HG02623 (cell line): ENCODE measurements around the gene ZNF625.

Experiments
- ATAC-seq: cut with Tn5 transposase; IDR thresholded peaks from one replicate; pipeline ENCODE4 v1.9.1; 2021; ENCODE audit warnings: moderate library complexity; ENCODE audit not compliant: unreplicated experiment

The ZNF625 gene

DNA sequence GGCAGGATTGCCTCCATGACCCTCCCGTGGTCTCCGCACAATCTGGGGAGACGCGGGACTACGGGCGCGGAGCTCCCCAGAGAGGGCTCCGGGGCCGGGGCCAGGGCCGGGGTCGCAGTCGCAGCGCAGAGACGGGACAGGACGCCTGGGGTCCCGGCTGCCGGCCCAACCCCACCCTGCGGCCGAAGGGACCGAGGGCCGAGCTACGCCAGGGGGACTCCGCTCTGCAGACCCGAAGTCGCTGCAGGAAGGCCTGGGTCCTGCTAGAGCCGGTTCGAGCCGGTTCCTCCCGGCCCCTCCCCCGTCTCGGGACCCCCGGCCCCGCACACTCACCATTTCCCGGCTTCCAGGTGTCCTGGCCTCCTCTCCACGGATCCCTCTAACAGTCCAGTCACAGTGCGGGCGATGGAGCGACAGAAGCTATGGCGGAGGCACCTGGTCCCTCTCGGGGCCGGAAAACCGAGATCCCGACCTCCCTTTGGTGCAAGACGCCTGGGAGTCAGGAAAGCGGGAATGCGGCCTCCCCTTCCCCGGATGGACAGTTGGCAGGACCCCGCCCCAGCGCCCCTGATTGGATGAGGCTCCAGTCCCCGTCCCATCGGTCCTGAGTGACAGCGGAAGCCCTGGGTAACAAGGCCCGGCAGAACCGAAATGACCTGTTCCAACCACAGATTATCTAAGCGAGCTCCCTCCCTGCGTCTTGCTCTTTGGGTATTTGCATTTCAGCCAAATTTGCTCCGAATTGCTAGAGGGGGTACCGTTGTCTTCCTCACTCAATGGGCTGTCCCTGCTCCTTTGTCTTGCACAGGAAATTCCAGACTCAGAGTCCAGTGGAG is at the start of gene ZNF625:
Gene ZNF625, minus strand, starts transcription at position 512 of the 836 bp plus-strand sequence. Its CDS starts 176 bp downstream, at position 336.
- no peak for ATAC-seq

DNA sequence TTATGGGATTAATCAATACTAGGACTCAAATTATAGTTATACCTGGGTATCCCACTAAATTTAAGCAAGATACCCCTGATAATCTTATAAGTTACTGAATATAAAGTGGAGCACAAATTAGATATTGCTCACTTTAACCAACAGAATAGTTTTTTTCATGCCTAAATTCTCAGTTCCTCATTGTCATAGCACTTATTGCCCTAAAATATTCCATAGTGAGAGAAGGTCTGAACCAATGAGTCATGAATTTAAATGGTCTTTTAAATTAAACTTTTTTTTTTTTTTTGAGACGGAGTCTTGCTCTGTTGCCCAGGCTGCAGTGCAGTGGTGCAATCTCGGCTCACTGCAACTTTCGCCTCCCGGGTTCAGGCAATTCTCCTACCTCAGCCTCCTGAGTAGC is 48.8 kb upstream of the ZNF625 start:
- ATAC-seq, result no peak

DNA sequence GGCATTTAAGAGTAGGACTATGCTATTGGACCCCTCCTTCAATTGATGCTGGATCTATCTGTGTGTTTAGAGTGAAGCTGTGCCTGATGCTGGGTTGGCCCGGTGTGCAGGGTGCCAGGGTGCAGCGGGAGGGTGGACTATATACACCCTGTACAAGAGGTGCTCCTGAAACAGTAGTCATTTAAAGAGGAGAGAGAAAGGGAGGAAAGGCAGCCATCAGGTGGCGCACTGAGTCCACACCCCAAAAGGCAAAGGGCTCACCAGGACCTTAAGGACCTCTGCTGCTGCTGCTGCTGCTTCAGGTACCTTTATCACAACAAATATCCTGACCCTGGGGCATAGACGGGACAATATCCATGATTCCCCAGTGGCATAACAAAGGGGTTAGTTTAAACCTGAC is 45.7 kb upstream of the ZNF625 start:
- no peak for ATAC-seq

DNA sequence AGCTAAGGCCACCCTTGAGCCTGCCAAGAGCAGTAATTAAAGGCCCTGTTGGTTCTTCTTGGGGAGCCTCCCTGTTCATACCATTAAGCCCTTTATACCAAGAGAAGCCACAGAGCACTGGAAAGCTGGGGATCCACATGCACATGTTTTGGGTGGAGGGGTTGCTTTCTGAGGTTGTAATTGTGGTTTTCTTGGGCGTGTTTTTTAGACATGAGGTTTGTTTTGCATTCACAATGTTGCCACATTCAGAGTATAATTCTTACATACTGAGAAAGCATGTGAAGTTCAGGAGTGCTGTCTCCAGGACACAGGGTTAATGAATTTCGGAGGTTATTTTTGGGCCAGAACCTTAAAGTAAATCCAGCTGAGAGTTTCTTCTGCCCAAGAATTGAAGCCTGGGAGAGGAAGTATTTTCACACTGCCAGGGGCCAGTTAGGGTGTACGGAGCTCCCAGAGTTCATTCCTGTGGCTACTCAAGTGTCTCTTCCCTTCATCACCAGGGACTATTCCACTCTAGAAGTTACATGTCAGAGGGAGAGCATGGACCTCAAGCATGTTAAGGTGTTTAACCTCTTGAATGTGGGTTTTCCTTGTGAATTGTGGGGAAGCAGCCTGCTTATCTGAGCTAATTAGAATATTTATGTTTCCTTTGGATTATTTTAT is 43.4 kb upstream of the ZNF625 start:
- no peak for ATAC-seq

DNA sequence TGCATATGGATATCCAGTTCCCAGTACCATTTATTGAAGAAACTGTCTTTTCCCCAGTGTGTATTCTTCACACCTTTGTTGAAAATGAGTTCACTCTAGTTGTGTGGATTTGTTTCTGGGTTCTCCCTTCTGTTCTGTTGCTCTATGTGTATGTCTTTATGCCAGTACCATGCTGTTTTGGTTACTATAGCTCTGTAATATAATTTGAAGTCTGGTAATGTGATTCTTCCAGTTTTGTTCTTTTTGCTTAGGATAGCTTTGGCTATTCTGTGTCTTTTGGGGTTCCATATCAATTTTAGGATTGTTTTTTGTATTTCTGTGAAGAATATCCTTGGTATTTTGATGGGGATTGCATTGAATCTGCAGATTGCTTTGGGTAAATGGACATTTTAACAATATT is 41.6 kb upstream of the ZNF625 start:
- ATAC-seq, result no peak

DNA sequence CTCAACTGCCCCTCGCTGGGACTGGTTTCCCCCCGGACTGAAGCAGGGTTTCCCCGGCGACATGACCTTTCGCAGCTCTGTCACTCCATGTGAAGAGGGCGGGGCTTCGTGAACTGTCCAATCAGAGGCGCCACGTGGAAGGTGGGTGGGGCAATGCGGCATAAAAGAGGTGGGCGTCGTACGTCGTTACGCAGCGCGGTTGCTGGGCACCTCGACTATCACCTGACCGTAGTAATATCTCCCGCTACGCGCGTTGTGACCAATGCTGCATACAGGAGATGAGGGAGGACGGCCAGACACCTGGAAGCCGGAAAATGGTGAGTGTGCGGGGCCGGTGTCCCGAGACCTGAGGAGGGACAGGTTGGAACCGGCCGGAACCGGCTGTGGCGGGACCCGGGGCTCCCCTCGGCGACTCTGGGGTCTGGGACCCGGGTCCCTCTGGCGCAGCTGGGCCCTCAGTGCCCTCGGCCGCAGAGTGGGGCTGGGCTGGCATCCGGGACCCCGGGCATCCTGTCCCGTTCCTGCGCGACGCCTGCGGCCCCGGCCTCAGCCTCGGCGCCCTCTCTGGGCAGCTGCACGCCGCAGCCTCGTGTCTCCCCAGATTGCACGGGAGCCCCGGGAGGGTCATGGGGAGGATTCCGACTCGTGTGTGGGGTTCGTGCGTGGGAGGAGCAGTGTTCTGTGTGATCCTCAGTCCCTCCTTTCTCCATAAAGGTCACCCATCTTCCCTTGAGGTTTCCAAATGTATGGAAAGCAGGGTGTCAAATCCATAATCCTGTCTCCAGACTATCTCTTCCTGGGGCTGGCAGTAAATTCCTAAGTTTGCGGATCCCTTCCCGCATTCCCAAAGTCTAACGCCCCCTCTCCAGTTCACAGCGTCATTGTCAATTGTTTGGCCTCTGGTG is 38.5 kb upstream of the ZNF625 start:
- no peak for ATAC-seq

DNA sequence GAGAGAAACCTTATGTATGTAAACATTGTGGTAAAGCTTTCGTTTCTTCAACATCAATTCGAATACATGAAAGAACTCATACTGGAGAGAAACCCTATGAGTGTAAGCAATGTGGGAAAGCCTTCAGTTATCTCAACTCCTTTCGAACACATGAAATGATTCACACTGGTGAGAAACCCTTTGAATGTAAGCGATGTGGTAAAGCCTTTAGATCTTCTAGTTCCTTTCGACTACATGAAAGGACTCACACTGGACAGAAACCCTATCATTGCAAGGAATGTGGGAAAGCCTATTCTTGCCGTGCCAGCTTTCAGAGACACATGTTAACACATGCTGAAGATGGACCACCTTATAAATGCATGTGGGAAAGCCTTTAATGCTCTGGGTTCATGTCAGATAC is 31.1 kb upstream of the ZNF625 start:
- no peak for ATAC-seq

DNA sequence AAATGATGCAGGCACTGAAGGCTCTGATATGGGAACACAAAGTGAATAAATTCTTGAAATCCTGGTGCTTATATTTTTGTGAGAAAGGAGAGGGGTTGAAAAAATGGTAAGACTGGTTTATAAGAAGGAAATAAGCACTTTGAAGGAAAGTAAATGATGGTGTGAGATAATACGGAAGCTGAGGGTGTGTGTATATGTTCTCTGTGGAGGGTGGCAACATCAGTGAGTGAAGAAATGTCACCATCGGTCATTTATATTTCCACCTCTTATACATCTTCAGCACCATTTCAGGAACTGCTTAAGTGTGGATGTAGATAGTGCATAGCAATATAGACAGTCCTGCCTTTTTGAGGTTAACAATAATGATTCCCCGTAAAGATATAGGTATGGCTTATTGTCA is 23.8 kb upstream of the ZNF625 start:
- no peak for ATAC-seq

DNA sequence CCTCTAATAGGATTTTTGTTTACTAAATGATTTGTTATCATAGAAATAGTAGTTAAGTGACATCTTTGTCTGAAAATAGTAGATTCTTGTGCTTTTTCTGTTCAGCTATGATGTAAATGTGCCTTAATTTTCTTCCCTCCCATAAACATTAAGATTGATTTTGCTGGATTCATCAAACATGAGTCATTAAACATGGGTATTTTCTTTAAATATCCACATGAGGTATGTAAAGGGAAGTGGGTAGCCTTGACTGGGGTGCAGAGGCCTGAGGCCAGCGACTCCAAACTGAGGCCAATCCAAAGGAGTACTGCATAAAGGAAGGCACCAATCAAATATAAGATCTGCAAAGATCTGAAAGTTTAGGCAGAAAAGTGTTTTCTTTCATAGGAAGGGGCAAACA is 10.1 kb upstream of the ZNF625 start:
- ATAC-seq, result no peak

DNA sequence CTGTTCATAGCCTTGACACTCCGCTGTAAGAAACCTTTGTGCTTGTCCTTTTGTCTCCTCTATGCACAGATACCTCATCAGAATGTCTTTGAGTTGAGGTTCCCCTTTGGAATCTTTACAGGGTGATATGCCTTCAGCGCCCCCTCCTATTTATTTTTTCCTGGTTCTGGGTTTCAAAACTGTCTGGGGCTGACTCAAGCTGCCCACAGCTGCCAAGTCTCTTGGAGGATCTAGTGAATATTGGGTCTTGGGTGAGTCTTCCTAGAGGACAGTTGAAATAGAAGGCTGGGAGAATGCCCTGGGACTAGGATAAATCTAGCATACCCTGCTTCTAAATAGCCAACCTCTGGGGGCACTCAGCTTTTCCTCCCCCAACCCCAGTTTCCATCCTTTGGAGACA is 7.3 kb upstream of the ZNF625 start:
- no peak for ATAC-seq

DNA sequence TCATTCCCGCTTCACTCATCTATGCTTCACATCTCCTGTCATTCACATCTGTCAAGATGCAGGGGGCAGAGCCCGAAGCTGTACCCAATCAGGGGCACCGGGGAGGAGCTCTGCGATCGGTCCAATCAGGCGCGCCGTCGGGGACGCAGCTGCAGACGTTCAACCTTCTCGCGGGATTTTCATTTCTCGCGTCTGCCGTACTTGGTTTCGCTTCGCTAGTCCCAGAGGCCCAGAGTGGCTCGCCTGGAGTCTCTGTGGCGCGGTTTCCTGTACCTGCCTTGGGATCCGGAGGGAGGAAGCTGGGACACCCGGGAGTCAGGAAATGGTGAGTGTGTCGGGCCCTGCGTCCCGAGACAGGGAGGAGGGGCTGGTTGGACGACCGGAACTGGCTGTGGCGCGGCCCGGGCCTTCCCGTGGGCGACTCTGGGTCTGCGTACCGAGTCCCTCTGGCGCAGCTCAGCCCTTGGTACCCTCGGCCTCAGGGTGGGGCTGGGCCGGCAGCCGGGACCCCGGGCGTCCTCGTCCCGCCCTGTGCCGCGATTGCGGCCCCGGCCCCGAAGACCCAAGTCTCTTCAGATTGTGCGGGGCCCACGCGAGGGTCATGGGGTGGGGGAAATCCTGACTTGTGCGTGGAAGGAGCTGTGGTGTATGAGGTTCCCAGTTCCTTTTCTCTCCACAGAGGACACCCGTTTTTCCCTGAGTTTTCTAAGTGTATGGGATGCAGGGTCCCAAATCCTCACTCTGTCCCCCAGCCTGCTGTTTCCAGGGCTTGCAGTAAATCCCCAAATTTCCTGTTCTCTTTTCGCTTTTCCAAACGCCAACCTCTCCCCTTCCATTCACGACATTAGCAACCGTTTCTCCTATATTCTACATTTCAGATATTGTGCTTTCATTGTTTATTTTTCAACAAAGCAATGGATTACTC is 6.6 kb upstream of the ZNF625 start, which contains the start of gene ZNF136:
Gene ZNF136, plus strand, starts transcription at position 215 of the 925 bp plus-strand sequence. Its CDS starts 108 bp downstream, at position 323.
- peak; percentile 75 for ATAC-seq

DNA sequence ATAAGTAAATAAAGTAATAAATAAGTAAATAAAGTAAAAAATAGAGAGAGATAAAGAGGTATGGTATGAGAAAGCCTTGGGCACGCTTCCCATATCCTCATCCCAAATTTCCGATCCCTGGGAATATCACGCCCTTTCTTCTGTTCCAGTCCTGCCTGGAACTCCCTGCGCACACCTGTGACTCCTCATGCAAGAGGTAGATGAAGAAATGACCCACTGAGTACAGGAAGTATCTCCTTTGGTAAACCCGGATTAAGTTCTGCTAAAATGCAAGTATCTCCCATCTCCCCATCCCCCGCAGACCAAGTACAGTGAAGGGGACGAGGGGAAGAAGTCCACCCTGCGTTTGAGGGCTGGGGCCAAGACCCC is 6.0 kb upstream of the ZNF625 start:
- no peak for ATAC-seq

DNA sequence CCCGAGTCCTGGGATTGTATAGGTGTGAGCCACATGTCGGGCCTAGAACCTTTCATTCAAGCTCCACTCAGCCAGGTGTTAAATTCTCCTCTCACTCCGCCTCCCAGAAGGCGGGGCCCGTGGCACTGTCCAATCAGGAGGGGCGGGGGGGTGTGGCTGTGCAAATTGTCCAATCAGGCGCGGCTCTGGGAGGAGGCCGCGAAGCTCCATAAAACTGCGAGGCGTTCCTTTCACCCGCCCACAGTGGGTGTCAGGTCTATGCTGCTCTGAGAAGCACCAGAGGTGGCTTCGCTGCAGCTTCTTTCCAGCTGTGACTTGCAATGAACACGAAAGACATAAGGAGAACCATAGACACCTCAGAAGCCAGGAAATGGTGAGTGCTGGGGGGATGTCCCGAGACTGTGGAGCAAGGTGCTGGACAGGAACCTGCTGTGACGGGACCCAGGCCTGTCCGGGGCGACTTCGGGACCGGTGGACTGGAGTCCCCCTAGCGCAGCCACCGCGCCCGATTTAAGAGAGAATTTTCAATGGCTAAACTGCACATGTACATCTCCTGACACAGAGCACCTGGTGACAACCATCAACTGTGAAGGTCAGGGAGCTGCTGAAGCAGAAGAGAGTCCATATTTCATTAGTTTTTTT is 3.4 kb upstream of the ZNF625 start:
- ATAC-seq, result no peak

DNA sequence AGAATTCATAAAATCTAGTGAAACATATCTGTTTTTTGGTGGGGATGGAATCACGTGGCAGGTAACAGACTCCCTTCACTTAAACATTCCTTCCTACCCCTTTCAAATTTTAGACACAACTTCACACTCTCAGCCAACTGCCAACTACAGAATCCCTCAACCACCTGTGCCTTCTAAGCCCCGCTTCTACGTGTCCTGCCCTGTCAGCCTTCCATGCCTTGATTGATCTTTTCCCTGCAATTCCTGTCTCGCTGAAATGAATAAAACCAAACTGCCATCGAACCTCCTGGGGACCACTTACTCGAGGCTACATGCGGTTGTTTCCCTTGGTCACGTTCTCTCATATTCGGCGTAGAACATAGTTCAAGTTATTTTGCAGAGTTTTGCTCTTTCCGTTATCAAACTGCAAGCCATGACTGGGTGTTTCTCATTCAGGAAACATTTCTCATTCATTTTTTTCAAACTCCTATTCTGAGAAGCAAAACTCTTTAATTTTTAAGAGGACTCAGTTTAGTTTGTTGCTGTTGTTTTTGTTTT is 1.1 kb downstream of the ZNF625 start:
- no peak for ATAC-seq

DNA sequence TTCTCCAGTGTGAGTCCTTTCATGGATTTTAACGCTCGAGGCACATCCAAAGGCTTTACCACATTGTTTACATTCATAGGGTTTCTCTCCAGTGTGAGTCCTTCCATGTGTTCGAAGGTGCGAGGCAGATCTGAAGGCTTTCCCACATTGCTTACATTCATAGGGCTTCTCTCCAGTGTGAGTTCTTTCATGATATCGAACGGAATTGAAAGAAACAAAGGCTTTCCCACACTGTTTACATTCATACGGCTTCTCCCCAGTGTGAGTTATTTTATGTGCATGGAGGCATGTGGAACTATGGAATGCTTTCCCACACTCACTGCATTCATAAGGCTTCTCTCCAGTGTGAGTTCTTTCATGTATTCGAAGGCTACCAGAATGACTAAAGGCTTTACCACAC is 11.2 kb downstream of the ZNF625 start:
- no peak for ATAC-seq

DNA sequence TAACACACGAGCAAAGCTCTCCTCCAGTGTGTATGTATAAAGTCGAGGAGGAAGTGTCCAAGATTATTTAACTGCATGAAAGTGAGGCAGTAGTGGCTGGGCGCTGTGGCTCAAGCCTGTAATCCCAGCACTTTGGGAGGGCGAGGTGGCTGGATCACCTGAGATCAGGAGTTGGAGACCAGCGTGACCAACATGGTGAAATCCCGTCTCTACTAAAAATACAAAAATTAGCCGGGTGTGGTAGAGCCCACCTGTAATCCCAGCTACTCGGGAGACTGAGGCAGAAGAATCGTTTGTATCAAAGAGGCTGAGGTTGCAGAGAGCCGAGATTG is 15.2 kb downstream of the ZNF625 start:
- no peak for ATAC-seq

DNA sequence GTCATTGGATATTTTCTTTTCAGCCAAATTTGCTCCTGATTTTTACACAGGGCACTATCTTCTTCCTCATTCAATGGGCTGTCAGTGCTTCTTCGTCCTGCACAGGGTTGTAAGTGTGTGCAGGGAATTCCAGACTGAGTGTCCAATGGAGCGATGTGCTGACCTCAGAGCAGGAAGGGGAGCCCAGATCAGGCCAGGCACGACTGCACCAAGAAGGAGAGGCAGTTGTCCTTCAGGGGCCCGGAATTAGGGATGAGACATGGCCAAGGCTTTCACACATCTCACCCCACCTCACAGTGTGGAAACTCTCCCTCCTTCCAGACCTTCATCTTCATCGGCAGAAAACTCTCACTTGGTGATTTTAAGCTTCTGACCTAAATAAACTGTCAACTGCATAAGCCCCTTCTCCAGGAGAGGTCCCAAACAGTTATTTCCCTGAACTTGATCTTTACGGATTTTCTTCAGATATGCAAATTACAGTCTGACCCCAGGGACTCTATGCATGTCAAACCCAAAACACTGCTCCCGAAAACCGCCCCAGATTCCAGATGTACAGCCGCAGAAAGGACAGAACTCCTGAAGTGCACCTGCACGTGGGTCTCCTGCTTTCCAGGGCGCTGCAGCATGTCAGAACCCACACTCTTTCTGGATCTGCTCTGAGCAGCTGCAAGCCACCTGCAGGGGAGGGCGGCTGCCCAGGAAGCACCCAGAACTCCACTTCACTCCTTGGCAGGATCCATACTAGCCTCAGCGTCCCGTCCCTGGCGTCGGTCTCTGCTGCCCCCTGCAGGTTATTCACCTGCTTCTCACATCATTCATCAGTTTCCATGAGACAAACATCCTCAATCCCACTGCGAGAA is 15.8 kb downstream of the ZNF625 start:
- no peak for ATAC-seq

DNA sequence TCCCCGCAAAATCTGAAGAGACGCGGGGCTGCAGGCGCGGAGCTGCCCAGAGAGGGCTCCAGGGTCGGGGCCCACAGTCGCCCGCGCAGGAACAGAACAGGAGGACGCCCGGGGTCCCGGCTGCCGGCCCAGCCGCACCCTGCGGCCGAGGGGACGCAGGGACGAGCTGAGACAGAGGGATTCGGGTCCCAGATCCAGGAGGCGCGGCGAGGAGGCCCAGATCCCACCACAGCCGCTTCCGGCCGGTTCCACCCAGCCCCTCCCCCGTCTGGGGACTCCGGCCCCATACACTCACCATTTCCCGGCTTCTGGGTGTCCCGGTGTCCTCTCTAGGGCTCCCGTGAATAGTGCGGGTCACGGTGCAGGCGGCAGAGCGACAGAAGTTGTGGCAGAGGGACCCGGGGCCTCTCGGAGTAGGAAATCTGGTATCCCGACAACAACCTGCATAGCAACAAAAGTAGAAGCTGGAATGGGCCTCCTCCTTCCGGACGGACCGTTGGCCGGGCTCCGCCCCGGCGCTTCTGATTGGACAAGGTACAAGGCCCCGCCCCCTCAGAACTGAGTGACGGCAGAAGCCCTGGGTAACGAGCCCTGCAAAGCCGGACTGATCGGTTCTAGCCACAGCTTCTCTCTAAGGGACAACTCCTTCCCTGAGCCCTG is 16.5 kb downstream of the ZNF625 start, which contains the start of gene ZNF20:
Gene ZNF20, minus strand, starts transcription at position 466 of the 660 bp plus-strand sequence. Its CDS starts 168 bp downstream, at position 298.
- ATAC-seq, result peak; percentile 87
